Tibial nerve (tissue), 3 donors: ENCODE results near the gene EXOSC7.

Experiments used
- CTCF ChIP-seq, 5 experiments: fragments of 200-600 bp in 3 of 5; fragments of 450-650 bp in 2 of 5; sonication (generic) in 3 of 5; IDR thresholded peaks; one replicate each; pipeline ENCODE4 v1.5.1; 2016 to 2019; ENCODE audit warnings: antibody characterized with exemption in 5 of 5, mild to moderate bottlenecking in 3 of 5, moderate library complexity in 2 of 5
- POLR2A ChIP-seq, 2 donors: fragments of 450-650 bp; IDR thresholded peaks; one replicate each; pipeline ENCODE4 v1.6.1; 2017; ENCODE audit warnings: antibody characterized with exemption in 2 of 2, mild to moderate bottlenecking in 2 of 2, moderate library complexity in 2 of 2

DNA sequence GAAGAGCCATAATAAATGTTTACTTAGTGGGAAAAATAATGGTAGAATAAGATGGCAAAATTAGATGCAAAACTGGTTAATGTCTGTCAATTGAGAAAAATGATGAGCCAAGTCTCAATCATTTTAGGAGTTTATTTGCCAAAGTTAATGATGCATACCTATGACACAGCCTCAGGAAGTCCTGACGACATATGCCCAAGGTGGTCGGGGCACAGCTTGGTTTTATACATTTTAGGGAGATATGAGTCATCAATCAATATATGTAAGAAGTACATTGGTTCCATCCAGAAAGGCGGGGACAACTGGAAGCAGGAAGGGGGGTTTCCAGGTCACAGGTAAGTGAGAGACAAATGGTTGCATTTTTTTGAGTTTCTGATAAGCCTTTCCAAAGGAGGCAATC lies 81.5 kb downstream of the EXOSC7 start:
- TF ChIP-seq CTCF (IDR thresholded peaks at IDR 0.05) (no peak), POLR2A (IDR thresholded peaks at IDR 0.05) (no peak)
